GM10847 (cell line): Measurements from ENCODE around the gene RAPGEF5.

Experiments
- POLR2A ChIP-seq: IDR thresholded peaks from 2 replicates; pipeline ENCODE4 v1.6.1; 2011; ENCODE audit not compliant: insufficient read length; ENCODE audit errors: extremely low read depth

RAPGEF5 gene

GRCh38 chr7:22168129-22168634, 188.8 kb downstream of the RAPGEF5 start:
- no peak for TF ChIP-seq POLR2A

- TF ChIP-seq POLR2A, result no peak
Measured at GRCh38 chr7:22167482-22167881, 189.5 kb downstream of the RAPGEF5 start.

DNA sequence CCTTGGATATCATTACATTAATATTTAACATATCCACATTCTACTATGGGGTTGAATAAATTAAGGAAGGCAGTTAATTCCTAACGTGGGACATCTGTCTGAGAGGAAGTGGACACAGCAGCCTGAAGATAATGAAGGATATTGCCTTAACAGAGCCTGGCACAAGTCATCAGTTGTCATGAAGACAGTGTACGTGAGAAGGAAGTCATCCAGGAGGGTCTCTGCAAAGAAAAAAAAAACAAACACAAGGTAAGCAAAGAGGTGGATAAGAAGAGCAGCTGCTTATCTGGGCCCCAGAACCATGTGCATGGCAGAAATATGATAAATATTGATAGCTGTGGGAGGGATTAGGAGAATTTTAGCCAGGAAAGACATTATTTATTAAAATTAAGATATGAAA, 190.0 kb downstream of the RAPGEF5 start:
- TF ChIP-seq POLR2A, result no peak

- no peak for TF ChIP-seq POLR2A
Measured at GRCh38 chr7:22159341-22159740, 197.6 kb downstream of the RAPGEF5 start.

DNA sequence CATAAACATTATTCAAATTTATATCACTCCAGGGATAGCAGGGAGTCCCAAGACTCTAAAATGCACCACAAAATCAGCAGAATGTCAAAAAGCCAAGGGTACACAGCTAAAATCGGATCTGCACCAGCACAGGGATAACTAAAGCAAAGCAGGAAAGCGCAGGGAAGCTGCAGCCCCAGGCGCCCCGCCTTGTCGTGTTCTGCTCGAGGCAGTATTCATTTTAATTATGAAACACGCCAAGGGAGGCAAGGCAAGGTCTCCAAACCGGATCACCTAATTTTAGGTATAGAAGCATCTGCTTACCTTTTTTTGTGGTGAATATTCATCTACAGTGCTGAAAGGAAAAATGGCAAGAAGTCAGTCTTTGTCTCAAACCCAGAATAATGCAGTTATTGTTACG, 199.4 kb downstream of the RAPGEF5 start:
- TF ChIP-seq POLR2A, result no peak

DNA sequence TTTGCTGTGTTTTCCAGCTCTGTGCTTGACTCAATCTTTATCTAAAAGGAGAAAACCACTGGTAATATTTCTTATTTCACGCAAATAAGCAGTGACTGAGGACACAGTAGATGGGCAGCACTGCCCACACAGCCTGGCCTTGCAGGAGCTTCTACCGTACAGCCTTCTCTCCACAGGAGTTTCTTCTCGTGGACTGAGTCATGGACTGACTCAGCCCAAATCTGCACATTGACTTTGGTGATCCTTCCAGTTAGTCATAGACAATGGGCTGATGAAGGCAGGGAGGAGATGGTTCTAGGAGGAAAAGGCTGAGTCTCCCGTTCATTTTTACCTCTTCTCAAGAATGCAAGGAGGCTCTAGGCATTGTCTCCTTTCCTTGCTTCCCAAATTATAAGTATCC, 200.7 kb downstream of the RAPGEF5 start:
- no peak for TF ChIP-seq POLR2A

DNA sequence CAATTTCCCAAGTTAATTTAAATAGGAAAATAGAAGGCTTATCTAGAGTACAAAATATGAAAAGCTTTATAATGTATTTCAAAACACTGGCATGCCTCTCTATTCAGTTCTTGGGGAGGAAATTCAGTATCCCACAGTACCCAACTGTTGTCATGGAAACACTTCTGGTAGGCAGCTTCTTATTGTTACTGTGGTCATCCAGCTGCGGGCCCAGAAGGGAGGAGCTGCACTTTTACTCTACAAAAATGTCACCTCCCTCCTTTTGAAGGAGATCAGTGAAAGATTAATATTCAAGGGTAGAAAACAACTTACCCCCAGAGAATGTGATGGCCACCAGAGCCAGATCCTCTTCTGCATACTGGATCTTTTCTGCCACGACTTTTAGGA, 202.8 kb downstream of the RAPGEF5 start:
- TF ChIP-seq POLR2A, result no peak

DNA sequence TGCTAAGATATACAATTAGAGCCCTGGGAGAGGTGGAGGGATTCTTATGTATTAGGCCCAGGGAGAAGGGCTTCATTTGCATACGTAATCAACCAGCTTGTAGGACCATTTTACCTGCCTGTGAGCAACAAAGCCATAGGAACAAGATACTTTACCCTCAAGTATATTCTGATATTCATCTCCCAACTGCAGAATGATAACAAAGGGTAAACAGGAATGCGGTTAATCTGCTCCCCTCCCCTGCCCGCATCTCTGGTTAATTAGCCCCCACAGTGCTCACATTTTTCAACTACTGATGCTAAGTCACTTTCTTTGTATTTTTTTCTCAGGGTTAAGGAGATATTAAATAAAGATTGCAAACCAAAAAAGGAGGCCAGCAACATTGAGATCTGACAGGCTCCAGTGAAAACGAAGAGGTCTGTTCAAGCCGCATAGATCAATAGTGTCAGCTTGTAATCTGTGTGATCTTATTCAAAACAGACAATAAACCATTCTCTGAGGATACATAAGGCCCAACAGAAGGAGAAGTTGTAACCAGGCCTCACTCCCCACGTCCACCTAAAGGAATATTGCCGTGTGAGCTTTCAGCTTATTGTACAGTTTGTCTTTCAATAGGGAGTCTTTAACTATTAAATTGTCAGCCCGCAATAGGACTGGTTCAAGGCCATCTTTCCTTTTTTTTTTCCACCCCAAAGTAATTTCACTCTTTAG, 203.4 kb downstream of the RAPGEF5 start:
- no peak for TF ChIP-seq POLR2A

GRCh38 chr7:22152690-22153089, 204.3 kb downstream of the RAPGEF5 start:
- TF ChIP-seq POLR2A, result no peak

GRCh38 chr7:22151901-22152300, 205.1 kb downstream of the RAPGEF5 start:
- no peak for TF ChIP-seq POLR2A

DNA sequence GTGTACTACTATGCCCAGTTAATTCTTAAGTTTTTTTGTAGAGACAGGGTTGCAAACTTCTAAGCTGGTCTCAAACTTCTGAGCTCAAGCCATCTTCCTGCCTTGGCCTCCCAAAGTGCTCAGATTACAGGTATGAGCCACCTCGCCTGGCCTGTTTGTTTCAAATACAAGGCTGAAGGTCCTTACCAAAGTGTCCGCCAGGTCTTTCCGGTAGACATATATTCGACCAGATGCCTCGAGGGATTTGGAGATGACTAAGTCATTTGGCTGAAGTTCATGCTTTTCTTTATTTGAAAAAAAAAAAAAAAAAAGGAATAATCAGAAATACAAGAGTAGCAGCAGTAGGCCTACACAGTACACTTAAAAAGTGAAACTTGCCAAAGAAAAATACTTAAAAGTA, 206.7 kb downstream of the RAPGEF5 start:
- TF ChIP-seq POLR2A, result no peak

- TF ChIP-seq POLR2A, result no peak
Measured at GRCh38 chr7:22147868-22148267, 209.1 kb downstream of the RAPGEF5 start.

GRCh38 chr7:22146961-22147512, 209.9 kb downstream of the RAPGEF5 start:
- no peak for TF ChIP-seq POLR2A

DNA sequence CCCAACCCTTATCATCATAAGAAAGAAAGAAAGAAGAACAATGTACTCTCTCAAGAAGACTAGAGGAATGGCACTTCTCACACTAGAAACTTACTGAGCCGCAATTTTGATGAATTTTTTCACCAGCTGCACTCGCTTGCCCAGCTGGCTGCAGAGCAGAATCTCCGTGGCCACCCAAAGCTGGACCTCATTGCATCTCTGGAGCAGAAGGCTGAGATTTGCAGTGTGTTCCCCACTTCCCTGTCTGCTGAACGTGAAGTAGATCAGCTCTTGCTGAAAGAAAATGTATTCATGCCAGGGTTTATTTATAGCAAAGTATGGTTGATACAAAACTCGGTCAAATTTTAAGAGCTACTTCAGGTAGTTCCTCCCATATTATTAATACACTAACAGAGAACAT, 212.0 kb downstream of the RAPGEF5 start:
- no peak for TF ChIP-seq POLR2A

- no peak for TF ChIP-seq POLR2A
Measured at GRCh38 chr7:22143491-22143890, 213.5 kb downstream of the RAPGEF5 start.

DNA sequence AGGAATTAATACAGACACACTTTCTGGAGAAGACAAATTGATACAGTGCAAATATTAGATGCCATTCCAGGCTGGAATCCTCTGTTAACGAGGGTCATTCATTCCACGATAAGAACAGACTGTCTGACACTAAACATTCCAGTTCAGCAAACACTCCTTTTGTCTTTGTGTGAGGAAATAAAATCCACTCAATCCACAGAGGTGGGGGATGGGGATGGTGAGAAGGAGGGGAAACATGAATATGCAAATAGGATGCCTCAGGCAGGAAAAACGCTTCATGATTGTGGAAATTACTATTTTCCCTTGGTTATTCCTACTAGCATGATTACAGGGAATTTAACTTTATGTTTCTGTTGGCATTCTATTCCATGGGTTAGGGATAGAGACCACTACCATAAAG, 214.4 kb downstream of the RAPGEF5 start:
- TF ChIP-seq POLR2A, result no peak

- TF ChIP-seq POLR2A, result no peak
Measured at GRCh38 chr7:22141355-22141754, 215.6 kb downstream of the RAPGEF5 start.
